GM23338 (cell line): ENCODE data around the gene ELAPOR1. TPM values are rescaled to one million over a fixed set of nuclear protein-coding genes. Genes with fewer than 3 reads are reported as not detected.

ENCODE experiments used
- ATAC-seq: fragments of 200-7000 bp; cut with Tn5 transposase; 3 replicates; pipeline ENCODE4 v1.9.1; 2020
- DNase-seq: peaks from one replicate; pipeline ENCODE4 v3.0.0-alpha.2; 2015; ENCODE audit warnings: low spot score
- H2AFZ ChIP-seq: fragments of 200-600 bp; sonication (generic); 2 replicates; pipeline ENCODE4 v1.8.0; 2016; ENCODE audit warnings: antibody characterized with exemption, mild to moderate bottlenecking, moderate library complexity
- H3F3A ChIP-seq: fragments of 200-600 bp; sonication (generic); replicated peaks from 2 replicates; pipeline ENCODE4 v1.8.0; 2017; ENCODE audit warnings: antibody characterized with exemption, mixed run types, low read depth
- H3K27ac ChIP-seq: fragments of 200-600 bp; sonication (generic); 2 replicates; pipeline ENCODE4 v1.6.1; 2016; ENCODE audit warnings: low read depth
- H3K27me3 ChIP-seq: fragments of 200-600 bp; sonication (generic); 2 replicates; pipeline ENCODE4 v1.8.0; 2016; ENCODE audit warnings: mild to moderate bottlenecking, mixed run types, moderate library complexity; ENCODE audit not compliant: insufficient read depth
- H3K36me3 ChIP-seq: fragments of 200-600 bp; sonication (generic); 2 replicates; pipeline ENCODE4 v1.8.0; 2016; ENCODE audit warnings: mild to moderate bottlenecking; ENCODE audit not compliant: insufficient read depth
- H3K4me1 ChIP-seq: fragments of 200-600 bp; sonication (generic); 2 replicates; pipeline ENCODE4 v1.8.0; 2016; ENCODE audit warnings: mild to moderate bottlenecking, moderate library complexity; ENCODE audit not compliant: insufficient read depth
- H3K4me2 ChIP-seq: fragments of 200-600 bp; sonication (generic); 2 replicates; pipeline ENCODE4 v1.7.1; 2017; ENCODE audit warnings: mixed run types
- H3K4me3 ChIP-seq: fragments of 200-600 bp; sonication (generic); 2 replicates; pipeline ENCODE4 v1.6.1; 2016; ENCODE audit warnings: mixed run types
- H3K79me2 ChIP-seq: fragments of 200-600 bp; sonication (generic); replicated peaks from 2 replicates; pipeline ENCODE4 v1.8.0; 2017; ENCODE audit warnings: mild to moderate bottlenecking; ENCODE audit not compliant: insufficient read depth
- H3K9me2 ChIP-seq: fragments of 200-600 bp; sonication (generic); 2 replicates; pipeline ENCODE4 v1.8.0; 2017; ENCODE audit not compliant: insufficient read depth
- H4K20me1 ChIP-seq: fragments of 200-600 bp; sonication (generic); replicated peaks from 2 replicates; pipeline ENCODE4 v1.8.0; 2017; ENCODE audit warnings: mild to moderate bottlenecking; ENCODE audit not compliant: insufficient read depth
- H3K27ac Mint-ChIP-seq: 2 replicates; pipeline ENCODE4 v1.8.0; 2020; ENCODE audit warnings: inconsistent platforms, mild to moderate bottlenecking, moderate library complexity, mixed read lengths
- H3K27me3 Mint-ChIP-seq: 3 replicates; pipeline ENCODE4 v1.8.0; 2022; ENCODE audit warnings: low read depth, mild to moderate bottlenecking, moderate library complexity, mixed read lengths, inconsistent platforms; ENCODE audit not compliant: insufficient read depth, poor library complexity
- H3K36me3 Mint-ChIP-seq: 3 replicates; pipeline ENCODE4 v1.8.0; 2021; ENCODE audit warnings: low read depth, mild to moderate bottlenecking, inconsistent platforms, moderate library complexity, mixed read lengths
- H3K4me1 Mint-ChIP-seq: 3 replicates; pipeline ENCODE4 v1.8.0; 2020; ENCODE audit warnings: mild to moderate bottlenecking, inconsistent platforms, mixed read lengths
- H3K4me3 Mint-ChIP-seq: 3 replicates; pipeline ENCODE4 v1.8.0; 2021; ENCODE audit warnings: moderate library complexity, mild to moderate bottlenecking, inconsistent platforms, mixed read lengths
- H3K9me3 Mint-ChIP-seq: 3 replicates; pipeline ENCODE4 v1.8.0; 2020; ENCODE audit warnings: moderate library complexity, mild to moderate bottlenecking, inconsistent platforms, mixed read lengths
- CREB1 ChIP-seq: fragments of 250-450 bp; sonication (Bioruptor Pico); IDR thresholded peaks from 2 replicates; pipeline ENCODE4 v1.5.0; 2020; ENCODE audit warnings: low read depth, mild to moderate bottlenecking, moderate library complexity
- ETS1 ChIP-seq: IDR thresholded peaks from 2 replicates; pipeline ENCODE4 v1.6.1; 2016; ENCODE audit warnings: antibody characterized with exemption
- EZH2 ChIP-seq: fragments of 200-600 bp; sonication (generic); IDR thresholded peaks from one replicate; pipeline ENCODE4 v1.8.0; 2017; ENCODE audit warnings: antibody characterized with exemption, mild to moderate bottlenecking, low read depth; ENCODE audit not compliant: unreplicated experiment
- JUNB ChIP-seq: IDR thresholded peaks from one replicate; pipeline ENCODE4 v1.6.1; 2016; ENCODE audit warnings: antibody characterized with exemption; ENCODE audit not compliant: unreplicated experiment
- NANOG ChIP-seq: IDR thresholded peaks from 2 replicates; pipeline ENCODE4 v1.6.1; 2016; ENCODE audit warnings: antibody characterized with exemption, borderline replicate concordance
- POLR2AphosphoS5 ChIP-seq: IDR thresholded peaks from 2 replicates; pipeline ENCODE4 v1.6.1; 2016; ENCODE audit warnings: antibody characterized with exemption, low read depth
- STAT1 ChIP-seq: IDR thresholded peaks from one replicate; pipeline ENCODE4 v1.6.1; 2016; ENCODE audit warnings: antibody characterized with exemption; ENCODE audit not compliant: unreplicated experiment
- ZNF114 ChIP-seq: fragments of 250-450 bp; sonication (Bioruptor Pico); IDR thresholded peaks from 2 replicates; pipeline ENCODE4 v1.5.0; 2020; ENCODE audit warnings: mild to moderate bottlenecking, moderate library complexity
- polyA plus RNA-seq: library from polyadenylated mRNA; unstranded; fragments of >200 nt; fragmentation: Nextera tagmentation; extraction: Ambion mirVana; gene quantifications from 2 replicates; pipeline ENCODE4 v1.2.1, GENCODE V29; 2016
- total RNA-seq: library from RNA; depleted of rRNA; stranded (reverse); fragments of >200 nt; shearing (Covaris generic); gene quantifications from 2 replicates; pipeline ENCODE4 v1.2.3, GENCODE V29; 2014
- TF ChIP-seq, protein P1 (sequence below): fragments of 250-450 bp; sonication (Bioruptor Pico); IDR thresholded peaks from 2 replicates; pipeline ENCODE4 v1.5.0; 2020; ENCODE audit warnings: mild to moderate bottlenecking, moderate library complexity
- TF ChIP-seq, protein P2 (sequence below): IDR thresholded peaks from one replicate; pipeline ENCODE4 v1.6.1; 2018; ENCODE audit warnings: antibody characterized with exemption; ENCODE audit not compliant: unreplicated experiment

ELAPOR1 gene
- total and polyA plus RNA-seq, 2 experiments from 2014 or later: 0.92 to 2.4 TPM

DNA sequence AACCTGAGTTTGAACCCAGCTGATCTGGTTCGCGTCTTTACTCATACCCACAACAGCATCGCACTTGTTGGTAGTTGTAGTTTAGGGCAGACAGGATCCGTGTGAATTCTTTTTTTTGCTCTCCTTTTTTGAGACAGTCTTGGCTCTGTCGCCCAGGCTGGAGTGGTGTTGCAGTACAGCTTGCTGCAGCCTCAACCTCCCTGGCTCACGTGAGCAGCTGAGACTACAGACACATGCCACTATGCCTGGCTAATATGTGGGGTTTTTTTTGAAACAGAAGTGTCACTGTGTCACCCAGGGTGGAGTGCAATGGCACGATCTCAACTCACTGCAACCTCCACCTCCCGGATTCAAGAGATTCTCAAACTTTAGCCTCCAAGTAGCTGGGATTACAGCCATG lies 46.0 kb upstream of the ELAPOR1 start (continued):
- TF ChIP-seq, protein P1, sequence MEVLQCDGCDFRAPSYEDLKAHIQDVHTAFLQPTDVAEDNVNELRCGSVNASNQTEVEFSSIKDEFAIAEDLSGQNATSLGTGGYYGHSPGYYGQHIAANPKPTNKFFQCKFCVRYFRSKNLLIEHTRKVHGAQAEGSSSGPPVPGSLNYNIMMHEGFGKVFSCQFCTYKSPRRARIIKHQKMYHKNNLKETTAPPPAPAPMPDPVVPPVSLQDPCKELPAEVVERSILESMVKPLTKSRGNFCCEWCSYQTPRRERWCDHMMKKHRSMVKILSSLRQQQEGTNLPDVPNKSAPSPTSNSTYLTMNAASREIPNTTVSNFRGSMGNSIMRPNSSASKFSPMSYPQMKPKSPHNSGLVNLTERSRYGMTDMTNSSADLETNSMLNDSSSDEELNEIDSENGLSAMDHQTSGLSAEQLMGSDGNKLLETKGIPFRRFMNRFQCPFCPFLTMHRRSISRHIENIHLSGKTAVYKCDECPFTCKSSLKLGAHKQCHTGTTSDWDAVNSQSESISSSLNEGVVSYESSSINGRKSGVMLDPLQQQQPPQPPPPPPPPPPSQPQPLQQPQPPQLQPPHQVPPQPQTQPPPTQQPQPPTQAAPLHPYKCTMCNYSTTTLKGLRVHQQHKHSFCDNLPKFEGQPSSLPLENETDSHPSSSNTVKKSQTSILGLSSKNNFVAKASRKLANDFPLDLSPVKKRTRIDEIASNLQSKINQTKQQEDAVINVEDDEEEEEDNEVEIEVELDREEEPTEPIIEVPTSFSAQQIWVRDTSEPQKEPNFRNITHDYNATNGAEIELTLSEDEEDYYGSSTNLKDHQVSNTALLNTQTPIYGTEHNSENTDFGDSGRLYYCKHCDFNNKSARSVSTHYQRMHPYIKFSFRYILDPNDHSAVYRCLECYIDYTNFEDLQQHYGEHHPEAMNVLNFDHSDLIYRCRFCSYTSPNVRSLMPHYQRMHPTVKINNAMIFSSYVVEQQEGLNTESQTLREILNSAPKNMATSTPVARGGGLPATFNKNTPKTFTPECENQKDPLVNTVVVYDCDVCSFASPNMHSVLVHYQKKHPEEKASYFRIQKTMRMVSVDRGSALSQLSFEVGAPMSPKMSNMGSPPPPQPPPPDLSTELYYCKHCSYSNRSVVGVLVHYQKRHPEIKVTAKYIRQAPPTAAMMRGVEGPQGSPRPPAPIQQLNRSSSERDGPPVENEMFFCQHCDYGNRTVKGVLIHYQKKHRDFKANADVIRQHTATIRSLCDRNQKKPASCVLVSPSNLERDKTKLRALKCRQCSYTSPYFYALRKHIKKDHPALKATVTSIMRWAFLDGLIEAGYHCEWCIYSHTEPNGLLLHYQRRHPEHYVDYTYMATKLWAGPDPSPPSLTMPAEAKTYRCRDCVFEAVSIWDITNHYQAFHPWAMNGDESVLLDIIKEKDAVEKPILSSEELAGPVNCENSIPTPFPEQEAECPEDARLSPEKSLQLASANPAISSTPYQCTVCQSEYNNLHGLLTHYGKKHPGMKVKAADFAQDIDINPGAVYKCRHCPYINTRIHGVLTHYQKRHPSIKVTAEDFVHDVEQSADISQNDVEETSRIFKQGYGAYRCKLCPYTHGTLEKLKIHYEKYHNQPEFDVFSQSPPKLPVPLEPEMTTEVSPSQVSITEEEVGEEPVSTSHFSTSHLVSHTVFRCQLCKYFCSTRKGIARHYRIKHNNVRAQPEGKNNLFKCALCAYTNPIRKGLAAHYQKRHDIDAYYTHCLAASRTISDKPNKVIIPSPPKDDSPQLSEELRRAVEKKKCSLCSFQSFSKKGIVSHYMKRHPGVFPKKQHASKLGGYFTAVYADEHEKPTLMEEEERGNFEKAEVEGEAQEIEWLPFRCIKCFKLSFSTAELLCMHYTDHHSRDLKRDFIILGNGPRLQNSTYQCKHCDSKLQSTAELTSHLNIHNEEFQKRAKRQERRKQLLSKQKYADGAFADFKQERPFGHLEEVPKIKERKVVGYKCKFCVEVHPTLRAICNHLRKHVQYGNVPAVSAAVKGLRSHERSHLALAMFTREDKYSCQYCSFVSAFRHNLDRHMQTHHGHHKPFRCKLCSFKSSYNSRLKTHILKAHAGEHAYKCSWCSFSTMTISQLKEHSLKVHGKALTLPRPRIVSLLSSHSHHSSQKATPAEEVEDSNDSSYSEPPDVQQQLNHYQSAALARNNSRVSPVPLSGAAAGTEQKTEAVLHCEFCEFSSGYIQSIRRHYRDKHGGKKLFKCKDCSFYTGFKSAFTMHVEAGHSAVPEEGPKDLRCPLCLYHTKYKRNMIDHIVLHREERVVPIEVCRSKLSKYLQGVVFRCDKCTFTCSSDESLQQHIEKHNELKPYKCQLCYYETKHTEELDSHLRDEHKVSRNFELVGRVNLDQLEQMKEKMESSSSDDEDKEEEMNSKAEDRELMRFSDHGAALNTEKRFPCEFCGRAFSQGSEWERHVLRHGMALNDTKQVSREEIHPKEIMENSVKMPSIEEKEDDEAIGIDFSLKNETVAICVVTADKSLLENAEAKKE: no peak
- TF ChIP-seq ZNF114 (CRISPR knock-in tag) (no peak), STAT1 (no peak), ETS1 (no peak), NANOG (no peak), POLR2AphosphoS5 (no peak)

- Mint-ChIP-seq H3K9me3 (no peaks in the 10 kb centered on the region; the same call in 2 of the 3 replicates), H3K4me1 (peaks cover under 1% of the 10 kb centered on the region; the same call in 1 of the 3 replicates), H3K27me3 (peaks cover 2% of the 10 kb centered on the region), H3K27ac (no peak overlapping the region), H3K36me3 (peaks cover 54% of the 10 kb centered on the region), H3K4me3 (no peak overlapping the region)
- Histone ChIP-seq H3K27ac (no peak overlapping the region), H3K79me2 (peaks cover 56% of the 10 kb centered on the region), H3K4me3 (no peak overlapping the region), H3F3A (0 out of 2 replicates have a peak, but pooled peaks cover 4% of the 10 kb centered on the region), H3K9me2 (no peaks in the 10 kb centered on the region), H4K20me1 (peaks cover 9% of the 10 kb centered on the region), H2AFZ (no peak overlapping the region), H3K4me2 (no peak overlapping the region), H3K4me1 (no peaks in the 10 kb centered on the region), H3K27me3 (no peaks in the 10 kb centered on the region), H3K36me3 (peaks cover 21% of the 10 kb centered on the region)
- DNase-seq: no peak
- ATAC-seq: no peak
- TF ChIP-seq STAT1 (no peak), POLR2AphosphoS5 (no peak), NANOG (no peak), CREB1 (CRISPR knock-in tag) (no peak), ZNF114 (CRISPR knock-in tag) (no peak), JUNB (no peak), EZH2 (no peak)
- TF ChIP-seq, protein P2, sequence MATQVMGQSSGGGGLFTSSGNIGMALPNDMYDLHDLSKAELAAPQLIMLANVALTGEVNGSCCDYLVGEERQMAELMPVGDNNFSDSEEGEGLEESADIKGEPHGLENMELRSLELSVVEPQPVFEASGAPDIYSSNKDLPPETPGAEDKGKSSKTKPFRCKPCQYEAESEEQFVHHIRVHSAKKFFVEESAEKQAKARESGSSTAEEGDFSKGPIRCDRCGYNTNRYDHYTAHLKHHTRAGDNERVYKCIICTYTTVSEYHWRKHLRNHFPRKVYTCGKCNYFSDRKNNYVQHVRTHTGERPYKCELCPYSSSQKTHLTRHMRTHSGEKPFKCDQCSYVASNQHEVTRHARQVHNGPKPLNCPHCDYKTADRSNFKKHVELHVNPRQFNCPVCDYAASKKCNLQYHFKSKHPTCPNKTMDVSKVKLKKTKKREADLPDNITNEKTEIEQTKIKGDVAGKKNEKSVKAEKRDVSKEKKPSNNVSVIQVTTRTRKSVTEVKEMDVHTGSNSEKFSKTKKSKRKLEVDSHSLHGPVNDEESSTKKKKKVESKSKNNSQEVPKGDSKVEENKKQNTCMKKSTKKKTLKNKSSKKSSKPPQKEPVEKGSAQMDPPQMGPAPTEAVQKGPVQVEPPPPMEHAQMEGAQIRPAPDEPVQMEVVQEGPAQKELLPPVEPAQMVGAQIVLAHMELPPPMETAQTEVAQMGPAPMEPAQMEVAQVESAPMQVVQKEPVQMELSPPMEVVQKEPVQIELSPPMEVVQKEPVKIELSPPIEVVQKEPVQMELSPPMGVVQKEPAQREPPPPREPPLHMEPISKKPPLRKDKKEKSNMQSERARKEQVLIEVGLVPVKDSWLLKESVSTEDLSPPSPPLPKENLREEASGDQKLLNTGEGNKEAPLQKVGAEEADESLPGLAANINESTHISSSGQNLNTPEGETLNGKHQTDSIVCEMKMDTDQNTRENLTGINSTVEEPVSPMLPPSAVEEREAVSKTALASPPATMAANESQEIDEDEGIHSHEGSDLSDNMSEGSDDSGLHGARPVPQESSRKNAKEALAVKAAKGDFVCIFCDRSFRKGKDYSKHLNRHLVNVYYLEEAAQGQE: no peak
Observed at GRCh38 chr1:109069294-109069693, 44.6 kb upstream of the ELAPOR1 start.
